K562 (cell line): ENCODE results near the gene CNN3. TPM values are rescaled to one million over a fixed set of nuclear protein-coding genes. Genes with fewer than 3 reads are reported as not detected.
A peak's percentile ranks its signal among the peaks of the same experiment; 100 is the strongest.

Experiments
- ATAC-seq: fragments of 200-7000 bp; cut with Tn5 transposase; 3 replicates; pipeline ENCODE4 v1.9.1; 2020; ENCODE audit warnings: moderate library complexity
- Bru-seq: library from RNA; stranded (reverse); fragments of 400-500 nt; gene quantifications from one replicate; lab custom pipeline; 2021; lab: Mats Ljungman, UMichigan
- BruChase-seq, 2 experiments: library from RNA; stranded (reverse); fragments of 400-500 nt; gene quantifications; one replicate each; lab custom pipeline; 2021; lab: Mats Ljungman, UMichigan
- BruUV-seq: library from RNA; stranded (reverse); fragments of 400-500 nt; replicated peaks from 2 replicates; lab custom pipeline; 2021; lab: Mats Ljungman, UMichigan
- CTCF ChIA-PET: fragments of 300-600 bp; formaldehyde crosslinking; extraction: SDS; loops from one replicate; lab custom pipeline; 2021; ENCODE audit warnings: low intra/inter-chr PET ratio; lab: Yijun Ruan, JAX
- POLR2A ChIA-PET: fragments of 300-600, 350-650 bp; sonication (Branson Sonifier 250); formaldehyde crosslinking; extraction: SDS; loops from one replicate; lab custom pipeline; 2021; ENCODE audit warnings: antibody characterized with exemption, inconsistent platforms; lab: Yijun Ruan, JAX
- DNase-seq, 4 experiments: peaks; one replicate each; pipeline versions ENCODE4 v3.0.0 to v3.0.0-alpha.2; 2011 to 2018; ENCODE audit warnings: low spot score in 3 of 4, mixed read lengths in 3 of 4; ENCODE audit errors: extremely low read depth in 1 of 4
- FAIRE-seq: peaks from 2 replicates; lab custom pipeline; 2011; peaks lifted over from hg19 to GRCh38; lab: Jason Lieb, UNC
- H2AFZ ChIP-seq: 2 replicates; pipeline ENCODE4 v1.6.0; 2011; ENCODE audit warnings: low read depth, low read length, control low read depth, inconsistent platforms
- H3K27ac ChIP-seq: fragments of 200-600 bp; 3 replicates; pipeline ENCODE4 v1.8.0; 2011; ENCODE audit warnings: low read depth, mild to moderate bottlenecking, control low read depth, inconsistent platforms, low read length, moderate library complexity, mixed read lengths; ENCODE audit errors: extremely low read depth
- H3K27me3 ChIP-seq, 2 experiments: fragments of 300-600 bp in 1 of 2; 2 replicates in 1 of 2; 3 replicates in 1 of 2; pipeline versions ENCODE4 v1.6.0 to v1.8.0; 2011; ENCODE audit warnings: inconsistent platforms in 2 of 2, low read length in 2 of 2, mild to moderate bottlenecking in 1 of 2, mixed read lengths in 1 of 2, moderate library complexity in 1 of 2; ENCODE audit not compliant: control insufficient read depth in 2 of 2, insufficient read depth in 2 of 2
- H3K36me3 ChIP-seq: fragments of 300-600 bp; 3 replicates; pipeline ENCODE4 v1.8.0; 2011; ENCODE audit warnings: mild to moderate bottlenecking, low read length, inconsistent platforms; ENCODE audit not compliant: control insufficient read depth, insufficient read depth
- H3K4me1 ChIP-seq, 2 experiments: fragments of 200-600 bp in 1 of 2; replicated peaks in 1 of 2; 2 replicates in 1 of 2; 3 replicates in 1 of 2; pipeline versions ENCODE4 v1.5.1 to v1.8.0; 2011; ENCODE audit warnings: inconsistent platforms in 2 of 2, low read length in 2 of 2, mild to moderate bottlenecking in 1 of 2, mixed read lengths in 1 of 2, moderate library complexity in 1 of 2; ENCODE audit not compliant: control insufficient read depth in 2 of 2, insufficient read depth in 2 of 2
- H3K4me2 ChIP-seq: 2 replicates; pipeline ENCODE4 v1.6.1; 2011; ENCODE audit warnings: low read length, control low read depth, inconsistent platforms, mixed read lengths; ENCODE audit not compliant: insufficient read depth
- H3K4me3 ChIP-seq: fragments of 200-600 bp; sonication (generic), shearing (Covaris generic); 2 replicates; pipeline ENCODE4 v1.5.1; 2016; ENCODE audit warnings: control low read depth, inconsistent platforms
- H3K79me2 ChIP-seq: fragments of 200-600 bp; 3 replicates; pipeline ENCODE4 v1.8.0; 2011; ENCODE audit warnings: low read length, inconsistent platforms; ENCODE audit not compliant: control insufficient read depth, insufficient read depth
- H3K9ac ChIP-seq, 2 experiments: 2 replicates each; pipeline versions ENCODE4 v1.6.0 to v1.6.1; 2011; ENCODE audit warnings: low read depth in 2 of 2, low read length in 2 of 2, control low read depth in 1 of 2, inconsistent platforms in 1 of 2, mild to moderate bottlenecking in 1 of 2, mixed read lengths in 1 of 2; ENCODE audit not compliant: insufficient read depth in 1 of 2
- H3K9me1 ChIP-seq: one replicate; pipeline ENCODE4 v1.6.0; 2011; ENCODE audit warnings: inconsistent platforms, mild to moderate bottlenecking, low read length, moderate library complexity; ENCODE audit not compliant: control insufficient read depth, insufficient read depth
- H3K9me3 ChIP-seq: replicated peaks from 2 replicates; pipeline ENCODE4 v1.5.1; 2011; ENCODE audit warnings: low read depth, low read length, inconsistent platforms; ENCODE audit not compliant: control insufficient read depth, insufficient read depth
- H4K20me1 ChIP-seq: replicated peaks from 2 replicates; pipeline ENCODE4 v1.6.1; 2011; ENCODE audit warnings: low read length, inconsistent platforms, mixed read lengths; ENCODE audit not compliant: control insufficient read depth, insufficient read depth
- E2F6 ChIP-seq, 2 experiments: IDR thresholded peaks; 2 replicates each; pipeline ENCODE4 v1.6.1; 2011; ENCODE audit warnings: borderline replicate concordance in 1 of 2, control low read depth in 1 of 2, low read depth in 1 of 2, low read length in 1 of 2, mild to moderate bottlenecking in 1 of 2, mixed read lengths in 1 of 2, moderate library complexity in 1 of 2; ENCODE audit not compliant: insufficient read depth in 1 of 2, insufficient read length in 1 of 2, poor library complexity in 1 of 2, severe bottlenecking in 1 of 2; ENCODE audit errors: extremely low read depth in 1 of 2
- EGR1 ChIP-seq: fragments of 450-650 bp; conservative IDR thresholded peaks from 2 replicates; pipeline ENCODE4 v1.6.1; 2017; ENCODE audit warnings: mild to moderate bottlenecking
- MITF ChIP-seq: IDR thresholded peaks from 2 replicates; pipeline ENCODE4 v1.6.1; 2014; ENCODE audit warnings: antibody characterized with exemption
- POU5F1 ChIP-seq: fragments of 150-350 bp; IDR thresholded peaks from 2 replicates; pipeline ENCODE4 v1.6.1; 2014; ENCODE audit warnings: borderline replicate concordance, low read length, low read depth, mild to moderate bottlenecking; ENCODE audit not compliant: partially characterized antibody
- WGBS: fragments of 100-300 bp; shearing (Covaris generic); methylation state at CpG from one replicate; pipeline ENCODE4 v1.1.6; 2016; ENCODE audit warnings: low coverage, mixed read lengths; ENCODE audit not compliant: insufficient coverage; ENCODE audit errors: missing lambda C conversion rate; 5-methylcytosine and 5-hydroxymethylcytosine counted together
- in situ Hi-C: fragments of 300-500 bp; cut with MboI; formaldehyde crosslinking; loops from 4 replicates; pipeline ENCODE4 v1.15.0; 2018; ENCODE audit warnings: inconsistent platforms, mixed read lengths
- intact Hi-C: fragments of 100-400 bp; cut with micrococcal nuclease; formaldehyde crosslinking; loops from 2 replicates; pipeline ENCODE4 v1.14.2; 2022
- long read RNA-seq, 3 experiments: library from polyadenylated mRNA in 2 of 3; library from RNA in 1 of 3; unstranded in 2 of 3; stranded (forward) in 1 of 3; transcript quantifications; one replicate each; pipeline ENCODE4 v2.0.0, GENCODE V29; 2019 to 2022
- polyA minus RNA-seq, 3 experiments: library from RNA; depleted of rRNA, polyadenylated mRNA; stranded (reverse); fragments of >200 nt; gene quantifications; 2 replicates each; pipeline ENCODE4 v1.2.3, GENCODE V29; 2011
- polyA plus RNA-seq, 8 experiments: library from polyadenylated mRNA; depleted of rRNA in 4 of 8; stranded (reverse) in 5 of 8; unstranded in 3 of 8; fragments of >200 nt; fragmentation: Nextera tagmentation in 2 of 8; fragmentation: Illumina TruSeq in 1 of 8; extraction: Ambion mirVana in 2 of 8; extraction: Trizol in 1 of 8; gene quantifications; 2 replicates each; pipeline versions ENCODE4 v1.2.1 to v1.2.3, GENCODE V29; 2011 to 2014; ENCODE audit warnings: inconsistent platforms in 1 of 8, missing spikeins in 1 of 8
- total RNA-seq, 7 experiments: library from RNA; depleted of rRNA in 6 of 7; stranded (reverse); fragments of >200 nt in 6 of 7; fragmentation: Illumina TruSeq in 2 of 7; extraction: Trizol in 2 of 7; gene quantifications; 2 replicates each; pipeline versions ENCODE4 v1.2.1 to v1.2.3, GENCODE V29; 2011 to 2021; ENCODE audit warnings: low replicate concordance in 1 of 7

The CNN3 gene
- total RNA-seq (2011; cell fraction: chromatin; rRNA removed; ENCODE audit: low replicate concordance): not detected in 2 replicates
- total RNA-seq (2011; cell fraction: nucleolus; rRNA removed): not detected in 2 replicates
- total RNA-seq (2011; cell fraction: nucleoplasm; rRNA removed): not detected in 2 replicates
- total RNA-seq (2014; rRNA removed): 0.32 TPM in 1 of 2 replicates, not detected in the other
- 0.18 TPM in 1 of 2 replicates, not detected in the other for total RNA-seq (2014; rRNA removed; fragmentation: Illumina TruSeq; extraction: Trizol)
- total RNA-seq (2015; rRNA removed; fragmentation: Illumina TruSeq; extraction: Trizol): not detected in 2 replicates
- total RNA-seq (2021): 0.56 and 0.62 TPM in 2 replicates
- 0.08 TPM in 1 of 2 replicates, not detected in the other for polyA plus RNA-seq (2011; rRNA removed)
- 0.10 TPM in 1 of 2 replicates, not detected in the other for polyA plus RNA-seq (2011; cell fraction: cytosol; rRNA removed)
- polyA plus RNA-seq (2011; cell fraction: nucleus; rRNA removed): not detected in 2 replicates
- polyA plus RNA-seq (2012): 0.47 TPM in 1 of 2 replicates, not detected in the other
- polyA plus RNA-seq (2014; fragmentation: Illumina TruSeq; extraction: Trizol): not detected in 2 replicates
- under 1 TPM in 1 of 2 experiments, not detected in 1; 0.06 TPM for polyA plus RNA-seq (2014; fragmentation: Nextera tagmentation; extraction: Ambion mirVana)
- 0.12 TPM in 1 of 2 replicates, not detected in the other for polyA plus RNA-seq (2014; rRNA removed)
- 0.12 TPM in 1 of 2 replicates, not detected in the other for polyA minus RNA-seq (2011; rRNA and poly(A)+ RNA removed)
- not detected in 2 replicates for polyA minus RNA-seq (2011; cell fraction: cytosol; rRNA and poly(A)+ RNA removed)
- not detected in 2 replicates for polyA minus RNA-seq (2011; cell fraction: nucleus; rRNA and poly(A)+ RNA removed)
- Bru-seq, nascent RNA: percentile 14 among the genes with signal in this experiment
- percentile 19 among the genes with signal in this experiment for BruChase-seq, experiment 1, labeled RNA remaining after a 2-hour chase
- BruChase-seq, experiment 2, labeled RNA remaining after a 6-hour chase: percentile 19 among the genes with signal in this experiment
- long read RNA-seq, experiment 1, partial matches to known transcripts: 0 of 1 reads
- long read RNA-seq, experiment 1, other reads (novel, unspliced or antisense): 0 of 1 reads
- long read RNA-seq, experiment 2: 0 reads
- long read RNA-seq, experiment 3: 0 reads

DNA sequence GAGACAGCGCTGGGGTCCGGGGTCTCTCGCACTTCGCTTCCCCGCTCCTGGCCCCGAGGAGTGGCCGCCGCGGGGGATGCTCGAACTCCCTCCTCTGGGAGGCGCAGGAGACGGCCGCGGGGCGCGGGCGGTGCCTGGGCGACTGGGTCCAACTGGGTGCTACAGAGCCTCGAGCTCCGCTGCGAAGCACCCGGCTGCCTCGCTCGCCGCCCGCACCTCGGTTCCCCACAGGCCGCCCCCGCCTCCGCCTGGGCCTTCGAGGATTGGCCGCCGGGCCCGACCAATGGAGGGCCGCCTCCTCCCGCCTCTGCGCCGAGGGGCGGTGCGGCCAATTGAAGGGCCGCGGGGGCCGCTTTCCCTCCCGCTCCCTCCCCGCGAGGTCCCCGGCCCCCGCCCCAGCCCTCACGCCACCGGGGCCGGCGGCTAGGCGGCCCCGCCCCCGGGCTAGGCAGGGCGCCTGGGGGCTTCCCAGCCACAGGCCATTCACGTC is at the start of gene CNN3:
Gene CNN3 (minus strand): TSS at position 196 of the 490 bp plus-strand sequence. CDS start 216 bp downstream, outside the sequence.
- Histone ChIP-seq H3K36me3 (no peaks in the 10 kb centered on the region), H3K79me2 (no peaks in the 10 kb centered on the region), H3K9ac (no peak within 1 kb of the TSS), H3K9me1 (no peaks in the 10 kb centered on the region), H3K4me3 (no peak within 1 kb of the TSS), H3K27ac (no peak within 1 kb of the TSS), H3K27me3 (peaks cover 16 to 34% of the 10 kb centered on the region in 2 experiments; a peak in 4 of 5 replicates), H2AFZ (no peak within 1 kb of the TSS), H3K4me2 (no peak within 1 kb of the TSS), H3K9me3 (no peaks in the 10 kb centered on the region), H3K4me1 (peaks cover 0 to 15% of the 10 kb centered on the region in 2 experiments; a peak in 2 of 5 replicates), H4K20me1 (no peaks in the 10 kb centered on the region)
- intact Hi-C loops (no loop called here), in situ Hi-C loops (no loop called here)
- FAIRE-seq: no peak
- no peak for TF ChIP-seq MITF
- no peak for TF ChIP-seq POU5F1
- TF ChIP-seq E2F6 (IDR thresholded peaks at IDR 0.05; ENCODE audit: borderline replicate concordance in 1 of 2, extremely low read depth in 1 of 2, insufficient read depth in 1 of 2, insufficient read length in 1 of 2, low read depth in 1 of 2, low read length in 1 of 2, poor library complexity in 1 of 2, severe bottlenecking in 1 of 2): peak; percentile 31 to 77
- peak; percentile 49 for TF ChIP-seq EGR1
- peak; percentile 17 to 66 (median 58) for DNase-seq
- ATAC-seq: peak; percentile 85
- ChIA-PET POLR2A (interaction anchor here (0.7 to 0.8 kb wide), 2 partner anchors 9 to 59 kb away, joined by 3 read pairs; no protein-coding TSS in a partner anchor), CTCF (no interaction called here)
- WGBS: 32% methylated on average over 11 of the region's 57 CpGs
- no TSS peak for BruUV-seq
